ENCODE results near the gene CENATAC.
"Not testable (repeated sequence)": the region's sequence is repeated elsewhere in the genome, so short reads cannot be mapped to it uniquely, and the experiment has no call there.

CENATAC gene

GRCh38 chr11:119054418-119054817 is 56.5 kb downstream of the CENATAC start:
- no peak for DNase-seq (ENCODE audit: low spot score)

GRCh38 chr11:119055901-119056300 is 58.0 kb downstream of the CENATAC start:
- peak; percentile 41 for DNase-seq (ENCODE audit: low spot score)

- no peak for DNase-seq (ENCODE audit: low spot score)
Measured at GRCh38 chr11:119056421-119056999, 58.6 kb downstream of the CENATAC start.

- DNase-seq (ENCODE audit: low spot score): peak; percentile 99
Measured at GRCh38 chr11:119057000-119057769, 59.2 kb downstream of the CENATAC start, which contains the start of gene HYOU1. Gene HYOU1 (minus strand): TSS chr11:119057205. CDS start chr11:119056160, 1,045 bp downstream.

- not testable (repeated sequence) for DNase-seq (ENCODE audit: low spot score)
Measured at GRCh38 chr11:119059128-119059527, 61.2 kb downstream of the CENATAC start.

- DNase-seq (ENCODE audit: low spot score): no peak
Measured at GRCh38 chr11:119061256-119061655, 63.3 kb downstream of the CENATAC start.

GRCh38 chr11:119062779-119063178 is 64.8 kb downstream of the CENATAC start:
- peak; percentile 59 for DNase-seq (ENCODE audit: low spot score)

- DNase-seq (ENCODE audit: low spot score): peak; percentile 25
Measured at GRCh38 chr11:119065369-119065768, 67.4 kb downstream of the CENATAC start.

Data from AG08396 (cell line).